GM12801 (cell line): ENCODE results near the gene TRDN.

ENCODE experiments used
- TF ChIP-seq, protein P1 (sequence below): IDR thresholded peaks from one replicate; pipeline ENCODE4 v1.5.1; 2011; ENCODE audit warnings: control low read depth; ENCODE audit not compliant: insufficient read length; ENCODE audit errors: extremely low read depth

TRDN gene

DNA sequence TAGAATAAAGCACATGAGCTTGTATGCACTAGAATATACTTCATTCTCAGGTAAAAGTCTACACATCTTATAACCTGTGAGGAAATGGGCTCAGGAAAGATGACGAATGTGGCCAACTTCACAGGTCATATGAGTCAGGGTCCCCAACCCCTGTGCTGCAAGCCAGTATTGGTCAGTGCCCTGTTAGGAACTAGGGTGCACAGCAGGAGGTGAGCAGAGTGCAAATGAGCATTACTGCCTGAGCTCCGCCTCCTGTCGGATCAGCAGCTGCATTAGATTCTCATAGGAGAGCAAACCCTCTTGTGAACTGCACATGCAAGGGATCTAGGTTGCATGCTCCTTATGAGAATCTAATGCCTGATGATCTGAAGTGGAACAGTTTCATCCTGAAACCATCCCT lies 182.3 kb downstream of the TRDN start:
- TF ChIP-seq, protein P1, sequence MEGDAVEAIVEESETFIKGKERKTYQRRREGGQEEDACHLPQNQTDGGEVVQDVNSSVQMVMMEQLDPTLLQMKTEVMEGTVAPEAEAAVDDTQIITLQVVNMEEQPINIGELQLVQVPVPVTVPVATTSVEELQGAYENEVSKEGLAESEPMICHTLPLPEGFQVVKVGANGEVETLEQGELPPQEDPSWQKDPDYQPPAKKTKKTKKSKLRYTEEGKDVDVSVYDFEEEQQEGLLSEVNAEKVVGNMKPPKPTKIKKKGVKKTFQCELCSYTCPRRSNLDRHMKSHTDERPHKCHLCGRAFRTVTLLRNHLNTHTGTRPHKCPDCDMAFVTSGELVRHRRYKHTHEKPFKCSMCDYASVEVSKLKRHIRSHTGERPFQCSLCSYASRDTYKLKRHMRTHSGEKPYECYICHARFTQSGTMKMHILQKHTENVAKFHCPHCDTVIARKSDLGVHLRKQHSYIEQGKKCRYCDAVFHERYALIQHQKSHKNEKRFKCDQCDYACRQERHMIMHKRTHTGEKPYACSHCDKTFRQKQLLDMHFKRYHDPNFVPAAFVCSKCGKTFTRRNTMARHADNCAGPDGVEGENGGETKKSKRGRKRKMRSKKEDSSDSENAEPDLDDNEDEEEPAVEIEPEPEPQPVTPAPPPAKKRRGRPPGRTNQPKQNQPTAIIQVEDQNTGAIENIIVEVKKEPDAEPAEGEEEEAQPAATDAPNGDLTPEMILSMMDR: no peak

DNA sequence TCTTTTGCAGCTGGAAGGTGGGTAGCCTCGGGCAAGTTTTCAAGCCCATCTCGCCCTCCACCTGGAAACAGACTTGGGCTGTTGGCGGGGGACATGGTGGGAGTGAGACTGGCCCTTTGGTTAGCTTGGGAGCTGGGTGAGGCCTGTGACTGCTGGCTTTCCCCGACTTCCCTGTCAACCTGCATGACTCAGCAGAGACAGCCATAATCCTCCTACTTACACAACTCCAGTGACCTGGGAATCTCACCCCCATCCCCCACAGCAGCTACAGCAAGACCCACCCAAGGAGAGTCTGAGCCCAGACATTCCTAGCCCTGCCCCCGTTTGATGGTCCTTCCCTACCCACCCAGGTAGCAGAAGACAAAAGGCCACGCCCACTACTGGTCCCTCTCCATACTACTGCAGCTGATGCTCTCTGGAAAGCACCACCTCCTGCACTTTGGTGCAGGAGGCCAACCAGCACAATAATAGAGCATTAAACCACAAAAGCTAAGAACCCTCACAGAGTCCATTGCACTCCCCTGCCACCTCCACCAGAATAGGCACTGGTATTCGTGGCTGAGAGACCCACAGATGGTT lies 188.4 kb downstream of the TRDN start:
- TF ChIP-seq, protein P1: no peak

DNA sequence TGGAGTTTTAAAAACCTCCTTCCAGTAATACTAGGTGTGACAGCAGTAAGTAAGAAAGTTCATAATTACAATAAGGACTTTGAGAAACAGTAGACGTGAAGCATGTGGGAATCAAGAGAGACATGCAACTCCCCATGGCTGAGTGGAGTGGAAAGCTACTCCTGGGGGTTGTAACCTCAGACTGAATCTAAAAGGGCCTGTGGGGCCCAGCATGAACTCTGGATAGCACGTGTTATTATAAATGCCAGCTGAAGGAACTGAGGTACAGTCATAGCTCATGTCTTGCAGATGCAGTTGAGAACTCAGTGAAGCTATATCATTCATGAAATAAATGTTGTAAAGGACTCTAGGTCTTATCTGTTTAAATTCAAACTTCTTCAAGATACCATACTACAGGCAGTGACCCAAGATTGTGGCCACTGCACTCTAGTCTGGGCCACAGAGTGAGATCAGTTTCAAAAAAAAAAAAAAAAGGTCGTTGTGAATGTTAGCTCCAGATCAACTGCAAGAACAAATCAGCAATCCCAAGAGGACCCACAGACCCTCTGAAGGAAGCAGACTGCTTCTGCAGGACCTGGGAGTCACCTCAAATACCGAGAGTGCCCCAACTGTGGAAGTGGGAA lies 189.3 kb downstream of the TRDN start:
- TF ChIP-seq, protein P1: no peak

DNA sequence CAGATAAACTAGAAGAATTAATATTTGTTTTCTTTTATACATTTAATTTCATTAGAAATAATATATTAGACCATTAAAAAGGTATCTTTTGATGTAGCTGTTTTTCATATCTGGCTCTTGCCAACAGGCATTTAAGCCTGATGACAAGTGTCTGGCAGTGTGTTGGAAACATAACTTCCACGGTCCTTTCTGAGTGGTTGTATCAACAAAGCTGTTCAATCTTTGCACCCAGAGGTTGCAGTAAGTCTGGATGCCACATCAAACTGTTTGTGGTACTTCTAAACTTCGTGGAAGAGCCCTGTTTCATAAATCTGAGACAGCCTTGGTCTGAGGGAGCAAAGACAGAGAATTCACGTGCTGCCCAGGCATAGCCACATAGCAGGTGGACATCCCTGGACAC lies 197.4 kb downstream of the TRDN start:
- TF ChIP-seq, protein P1: no peak

DNA sequence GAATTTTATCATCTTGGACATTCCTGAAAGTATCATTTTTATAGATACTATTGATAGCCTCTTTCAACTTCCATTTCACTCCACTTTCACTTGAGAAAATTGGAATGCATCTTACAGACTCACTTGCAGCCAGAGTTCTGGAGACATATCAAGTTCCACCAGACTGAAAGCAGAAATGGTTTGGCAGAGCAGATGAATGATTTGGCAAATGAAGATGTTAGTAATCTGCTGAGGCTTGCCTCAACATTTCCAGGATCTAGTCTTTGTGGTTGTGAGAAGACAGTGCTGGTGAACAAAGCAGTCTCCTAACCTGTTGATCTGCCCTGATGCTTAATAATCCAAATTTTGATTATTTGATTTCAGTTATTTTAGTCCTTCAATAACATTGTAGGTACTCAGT lies 202.6 kb downstream of the TRDN start:
- TF ChIP-seq, protein P1: no peak

DNA sequence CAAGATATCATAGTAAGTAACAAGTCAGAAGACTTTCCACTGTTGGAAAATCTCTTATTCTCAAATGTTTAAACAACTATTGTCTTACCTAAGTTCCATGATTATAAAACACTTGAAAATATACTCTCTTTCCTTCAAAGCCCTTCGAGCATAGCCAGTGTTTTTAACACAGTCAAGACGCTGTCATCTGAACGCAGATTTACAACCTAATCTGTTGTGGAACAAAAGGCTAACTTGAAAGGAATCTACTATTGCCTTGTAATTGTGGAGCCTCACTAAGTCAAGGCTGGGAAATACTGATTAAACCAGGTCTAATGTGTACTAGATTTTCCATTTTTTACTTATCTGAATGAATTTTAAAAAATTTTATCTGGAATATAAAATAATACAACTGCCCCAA lies 205.8 kb downstream of the TRDN start:
- TF ChIP-seq, protein P1: no peak

DNA sequence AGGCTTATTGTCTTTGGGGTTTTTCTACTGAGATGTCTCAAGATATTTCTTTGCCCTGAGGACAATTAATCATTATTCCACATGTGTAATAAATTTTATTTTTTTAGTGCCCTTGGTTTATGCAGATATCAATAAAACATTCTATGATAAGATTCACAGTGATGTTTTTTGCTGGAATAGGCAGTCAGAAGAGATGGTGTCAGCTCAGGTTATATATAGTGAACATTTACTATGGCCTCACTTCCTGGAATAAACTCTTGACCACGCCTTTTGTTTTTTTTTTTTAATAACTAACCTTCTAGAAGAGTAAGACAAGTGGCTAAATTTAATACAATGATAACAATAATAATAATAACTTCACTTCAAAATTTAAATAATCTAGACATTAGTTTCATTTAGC lies 209.7 kb downstream of the TRDN start:
- TF ChIP-seq, protein P1: no peak
